AG08396 (cell line): ENCODE measurements around the gene FOXP4.
"Not testable (repeated sequence)": the region's sequence is repeated elsewhere in the genome, so short reads cannot be mapped to it uniquely, and the experiment has no call there.

ENCODE experiments used
- DNase-seq: peaks from one replicate; pipeline ENCODE4 v3.0.0; 2012; ENCODE audit warnings: low spot score, mixed read lengths

Gene FOXP4

DNA sequence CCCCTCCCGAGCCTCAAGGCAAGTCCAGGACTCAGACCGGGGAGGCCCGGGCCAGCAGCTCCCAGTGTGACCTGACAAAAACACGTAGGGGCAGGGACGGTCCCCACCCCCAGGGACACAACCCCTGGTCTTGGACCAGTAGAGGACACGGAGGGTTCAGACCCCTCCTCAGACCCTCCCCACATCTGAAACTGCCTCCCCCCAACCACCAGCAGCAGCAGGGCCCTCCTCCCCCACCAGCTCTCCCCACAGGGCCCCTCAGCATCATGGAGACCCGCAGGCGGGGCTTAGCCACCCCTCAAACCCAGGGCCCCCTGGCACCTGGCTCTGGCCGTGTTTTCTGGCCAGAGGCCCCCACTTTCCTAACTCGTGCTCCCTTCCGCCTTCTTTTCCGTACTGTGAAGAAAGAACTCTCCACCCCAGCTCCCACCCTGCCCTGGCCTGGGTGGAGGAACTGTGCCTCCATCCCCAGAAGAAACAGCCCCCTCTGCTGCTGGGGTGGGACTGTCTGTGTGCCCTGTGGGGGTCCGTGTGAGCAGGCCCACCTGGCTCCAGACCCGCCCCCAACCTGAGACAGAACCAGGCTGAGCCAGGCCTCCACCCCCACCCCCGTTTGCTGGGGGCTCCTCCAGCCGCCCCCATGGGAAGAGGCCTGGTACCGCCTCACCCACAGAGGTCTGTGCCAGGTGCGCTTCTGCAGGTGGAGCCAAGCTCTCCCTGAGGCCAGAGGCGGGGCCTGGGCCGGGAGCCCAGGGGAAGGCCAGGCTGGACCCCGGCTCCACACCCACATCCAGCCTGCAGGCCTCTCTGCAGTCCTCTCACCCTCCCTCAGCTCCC is 53.1 kb downstream of the FOXP4 start:
- no peak for DNase-seq

DNA sequence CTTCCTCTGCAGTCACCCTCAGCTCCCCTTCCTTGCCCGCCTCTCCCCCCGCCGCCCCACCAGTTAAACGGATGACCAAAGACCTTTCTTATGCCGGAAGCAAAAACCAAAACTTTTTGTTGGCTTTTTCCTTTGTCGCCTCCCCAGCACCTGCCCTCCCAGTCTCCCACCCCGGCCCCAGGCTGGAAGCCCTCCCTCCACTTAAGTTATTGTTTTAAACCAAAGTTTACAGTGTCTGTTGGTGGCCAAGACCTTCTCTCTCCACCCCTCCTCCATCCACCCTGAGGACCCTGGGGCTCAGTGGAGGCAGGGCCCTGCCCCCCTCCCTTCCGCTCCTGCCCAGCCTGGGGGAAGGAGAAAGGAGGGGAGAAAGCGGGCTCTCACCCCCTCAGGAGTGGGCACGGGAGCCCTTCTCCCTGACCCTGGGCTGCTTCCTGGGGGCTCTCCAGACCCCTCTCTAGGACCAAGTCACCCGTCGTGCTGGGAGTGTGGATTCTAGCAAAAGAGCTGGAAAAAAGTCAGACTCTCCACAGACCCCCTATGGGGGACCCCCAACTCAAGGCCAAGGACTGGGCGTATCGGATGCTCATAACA is 53.8 kb downstream of the FOXP4 start:
- DNase-seq: no peak

DNA sequence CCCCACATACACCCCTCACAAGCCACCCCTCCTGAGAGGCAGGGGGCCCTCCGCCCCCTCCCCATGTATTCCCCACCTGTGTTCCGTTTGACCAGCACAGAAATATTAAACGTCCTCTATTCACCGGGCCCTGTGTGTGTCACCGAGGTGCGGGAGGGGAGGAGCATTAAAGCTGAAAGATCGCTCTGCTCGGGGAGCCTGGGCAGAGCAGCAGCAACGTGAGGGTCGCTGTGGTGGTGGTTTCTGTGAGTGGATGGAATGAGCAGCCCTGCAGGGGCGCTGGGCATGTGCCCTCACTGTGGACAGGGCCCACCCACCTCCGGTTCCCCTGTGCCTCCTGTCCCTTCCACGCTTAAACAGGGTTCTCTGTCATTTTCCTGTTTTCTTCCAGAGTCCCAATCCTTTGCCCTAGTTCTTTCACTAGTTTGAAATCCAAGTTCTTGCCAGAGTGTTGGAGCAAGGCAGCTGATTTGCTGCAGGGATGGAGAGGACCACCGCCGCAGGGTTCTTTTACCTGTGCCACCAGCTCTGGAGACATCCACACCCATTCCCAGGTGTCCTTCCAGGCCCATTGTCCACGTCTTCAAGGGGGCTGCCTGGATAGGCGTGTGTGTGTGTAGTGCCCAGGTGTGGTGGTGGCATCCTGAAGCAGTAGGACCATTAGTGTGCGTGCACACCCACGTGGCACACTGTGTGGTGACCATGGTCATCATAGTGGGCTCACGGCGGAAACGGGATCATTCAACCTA is 54.5 kb downstream of the FOXP4 start:
- DNase-seq: no peak

GRCh38 chr6:41601248-41601549 is 55.0 kb downstream of the FOXP4 start:
- no peak for DNase-seq

- DNase-seq: no peak
Observed at GRCh38 chr6:41602422-41602743, 56.2 kb downstream of the FOXP4 start.

DNA sequence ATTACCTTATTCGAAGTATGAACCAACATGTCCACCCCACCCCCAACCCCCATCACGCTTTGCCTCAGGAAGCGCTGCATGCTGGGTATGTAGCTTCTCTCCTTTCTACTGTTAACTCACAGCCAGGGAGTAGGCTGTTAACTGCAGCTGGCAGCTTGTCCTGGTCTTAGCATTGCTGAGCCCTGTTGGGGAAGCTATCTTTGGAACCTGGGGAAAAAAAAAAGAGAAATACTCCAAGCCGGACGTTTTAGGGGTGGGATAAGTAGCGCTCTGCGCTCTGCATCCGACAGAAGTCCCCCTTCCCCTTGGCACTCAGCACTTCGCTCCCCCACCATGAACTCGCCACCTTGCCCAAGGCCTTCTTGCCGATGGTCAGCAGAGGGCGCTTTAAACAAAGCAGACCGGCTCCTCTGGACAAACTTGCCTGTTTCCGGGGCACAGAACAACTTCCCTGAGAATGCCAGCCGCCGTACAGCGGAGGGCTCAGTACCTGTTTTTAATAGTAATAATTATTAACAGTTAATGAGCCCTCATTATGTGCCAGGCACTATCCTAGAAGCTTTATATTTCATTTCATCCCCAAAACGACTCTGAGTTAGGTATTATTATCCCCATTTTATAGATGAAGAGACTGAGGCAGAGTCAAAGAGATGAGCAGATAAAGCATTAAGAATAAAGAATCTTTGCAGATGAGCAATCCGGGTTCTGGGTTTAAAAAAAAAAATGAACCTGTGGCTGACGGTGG is 56.9 kb downstream of the FOXP4 start:
- DNase-seq: peak; percentile 88

DNA sequence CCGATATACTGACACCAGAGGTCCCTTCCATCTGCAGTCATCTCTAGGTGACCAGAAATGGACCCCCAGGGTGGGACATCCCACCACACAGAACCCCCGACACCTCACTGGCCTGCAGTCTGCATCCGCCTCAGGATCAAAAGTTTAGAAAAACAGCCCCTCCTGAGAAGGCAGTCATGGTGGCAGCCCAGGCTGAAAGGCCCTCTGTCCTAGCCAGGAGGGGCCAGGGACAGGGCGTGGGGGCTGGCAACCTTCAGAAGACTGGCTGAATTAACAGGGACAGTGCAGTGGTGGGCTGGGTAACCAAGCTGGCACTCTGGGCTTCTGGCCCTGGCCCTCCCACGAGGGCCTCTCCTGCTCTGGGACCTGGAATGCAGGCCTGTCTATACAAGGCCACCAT is 57.8 kb downstream of the FOXP4 start:
- no peak for DNase-seq

GRCh38 chr6:41605649-41606048 is 59.5 kb downstream of the FOXP4 start:
- DNase-seq: no peak

- DNase-seq: no peak
Observed at GRCh38 chr6:41607036-41607435, 60.9 kb downstream of the FOXP4 start.

- no peak for DNase-seq
Observed at GRCh38 chr6:41607736-41608135, 61.6 kb downstream of the FOXP4 start.

DNA sequence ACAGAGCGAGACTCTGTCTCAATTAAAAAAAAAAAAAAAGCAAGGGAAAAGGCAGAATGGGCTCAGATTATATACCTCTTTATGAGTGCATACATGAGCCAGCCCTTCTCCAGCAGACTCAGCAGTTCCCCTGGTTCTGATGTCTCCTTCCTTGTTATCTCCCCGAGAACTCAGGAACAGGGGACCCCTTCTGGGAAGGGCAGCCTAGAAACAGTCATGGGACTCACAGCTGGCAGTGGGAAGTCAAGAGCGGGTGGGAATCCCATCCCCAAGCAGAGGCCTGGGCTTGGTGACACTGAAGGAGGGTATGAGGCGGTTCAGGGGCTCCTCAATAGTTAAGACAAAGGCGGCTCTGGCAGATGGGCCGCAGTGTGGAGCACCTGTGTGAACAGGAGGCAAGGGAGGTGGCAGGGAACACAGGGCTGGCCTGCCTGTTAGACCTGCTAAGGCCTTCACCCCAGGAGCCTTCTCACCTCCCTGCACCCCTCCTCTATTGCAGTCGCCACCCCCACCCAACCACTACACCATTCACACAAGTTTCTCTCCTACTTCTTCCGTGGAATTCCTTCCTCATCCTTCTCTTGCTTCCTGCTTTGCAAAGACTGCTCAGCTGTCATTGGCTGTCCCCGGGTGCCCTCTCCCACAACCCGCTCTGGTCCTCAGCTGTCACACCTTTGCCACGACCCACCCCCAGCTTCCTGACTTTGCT is 62.4 kb downstream of the FOXP4 start:
- no peak for DNase-seq

DNA sequence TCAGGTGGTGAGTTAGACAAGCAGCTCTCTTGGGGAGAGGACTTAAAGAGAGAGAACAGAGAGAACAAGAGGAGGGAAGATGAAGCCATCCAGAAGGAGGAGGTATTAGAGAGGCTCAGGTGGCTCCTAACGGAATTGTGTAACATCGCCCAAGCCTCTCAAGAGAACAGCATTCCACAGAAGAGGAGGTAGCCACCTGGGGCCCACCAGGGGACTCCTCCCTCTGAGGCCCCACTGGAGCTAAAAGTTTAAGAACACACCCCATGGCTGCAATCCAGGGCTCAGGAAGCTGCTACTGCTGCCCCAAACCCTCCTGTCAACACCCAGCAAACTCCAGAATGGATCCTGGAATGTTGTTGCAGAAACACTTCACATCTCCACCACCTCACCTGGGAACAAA is 68.5 kb downstream of the FOXP4 start:
- no peak for DNase-seq

DNA sequence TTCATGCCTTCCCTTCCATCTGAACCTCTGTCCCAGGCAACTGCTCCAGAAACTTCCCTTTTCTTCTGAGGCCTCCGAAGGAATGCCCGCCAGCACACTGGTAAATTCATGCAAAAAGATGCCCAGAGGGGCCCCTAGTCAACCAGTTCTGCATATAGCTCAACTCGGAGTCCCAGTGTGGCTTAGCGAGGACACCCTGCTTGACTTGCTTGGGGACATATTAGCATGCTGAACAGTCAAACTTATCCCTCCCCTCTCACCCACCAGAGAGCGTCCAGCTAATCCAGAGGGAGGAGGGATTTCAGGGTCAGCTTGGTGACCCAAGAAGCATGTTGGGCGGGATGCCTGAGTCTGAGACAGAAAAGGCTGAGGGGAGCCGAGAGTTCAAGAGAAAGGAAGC is 69.1 kb downstream of the FOXP4 start:
- no peak for DNase-seq

DNA sequence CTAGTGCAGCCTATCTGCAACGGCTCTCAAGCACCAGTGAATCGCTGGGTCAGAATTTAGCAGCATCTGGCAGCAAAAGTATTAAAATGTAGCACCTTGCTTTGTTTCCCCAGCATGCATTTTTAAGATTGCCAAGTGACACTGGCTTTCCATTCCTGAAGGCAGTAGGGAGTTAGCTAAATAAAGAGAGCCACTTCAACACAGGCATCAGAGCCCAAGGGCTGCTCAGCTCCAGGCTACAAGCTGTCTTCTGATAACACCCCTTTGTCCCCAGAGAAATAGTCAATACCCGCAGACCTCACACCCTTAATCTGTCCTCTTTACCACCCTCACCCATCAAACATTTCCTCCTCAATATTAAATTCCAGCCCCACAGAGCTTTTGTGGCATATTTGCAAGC is 72.4 kb downstream of the FOXP4 start:
- DNase-seq: no peak

DNA sequence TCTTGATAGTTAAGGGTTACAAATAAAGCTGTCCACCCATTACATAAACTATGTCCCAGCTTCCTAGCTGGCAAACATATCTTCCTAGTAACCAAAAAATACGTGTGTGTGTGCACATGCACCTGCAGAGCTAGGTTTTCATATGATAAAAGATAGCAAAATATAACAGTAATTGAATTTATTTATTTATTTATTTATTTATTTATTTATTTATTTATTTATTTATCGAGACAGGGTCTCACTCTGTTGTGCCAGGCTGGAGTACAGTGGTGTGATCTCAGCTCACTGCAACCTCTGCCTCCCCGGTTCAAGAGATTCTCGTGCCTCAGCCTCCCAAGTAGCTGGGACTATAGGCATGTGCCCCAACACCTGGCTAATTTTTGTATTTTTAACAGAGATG is 73.0 kb downstream of the FOXP4 start:
- not testable (repeated sequence) for DNase-seq

DNA sequence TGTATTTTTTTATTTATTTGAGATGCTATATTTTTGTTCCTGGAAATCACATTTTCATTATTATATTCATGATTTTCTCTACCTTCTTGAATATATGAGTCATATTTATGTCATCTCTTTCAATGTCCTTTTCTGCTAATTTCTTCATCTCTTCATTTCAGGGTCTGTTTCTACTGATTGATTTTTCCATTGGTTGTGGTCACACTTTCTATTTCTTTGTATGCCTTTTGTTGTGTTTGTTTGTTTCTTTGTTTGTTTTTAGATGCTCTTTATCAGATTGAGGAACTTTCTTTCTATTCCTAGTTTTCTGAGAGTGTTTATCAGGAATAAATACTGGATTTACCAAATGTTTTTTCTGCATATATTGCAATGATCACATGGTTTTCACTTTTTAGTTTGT is 75.2 kb downstream of the FOXP4 start:
- no peak for DNase-seq

- DNase-seq: no peak
Observed at GRCh38 chr6:41621802-41622201, 75.6 kb downstream of the FOXP4 start.

DNA sequence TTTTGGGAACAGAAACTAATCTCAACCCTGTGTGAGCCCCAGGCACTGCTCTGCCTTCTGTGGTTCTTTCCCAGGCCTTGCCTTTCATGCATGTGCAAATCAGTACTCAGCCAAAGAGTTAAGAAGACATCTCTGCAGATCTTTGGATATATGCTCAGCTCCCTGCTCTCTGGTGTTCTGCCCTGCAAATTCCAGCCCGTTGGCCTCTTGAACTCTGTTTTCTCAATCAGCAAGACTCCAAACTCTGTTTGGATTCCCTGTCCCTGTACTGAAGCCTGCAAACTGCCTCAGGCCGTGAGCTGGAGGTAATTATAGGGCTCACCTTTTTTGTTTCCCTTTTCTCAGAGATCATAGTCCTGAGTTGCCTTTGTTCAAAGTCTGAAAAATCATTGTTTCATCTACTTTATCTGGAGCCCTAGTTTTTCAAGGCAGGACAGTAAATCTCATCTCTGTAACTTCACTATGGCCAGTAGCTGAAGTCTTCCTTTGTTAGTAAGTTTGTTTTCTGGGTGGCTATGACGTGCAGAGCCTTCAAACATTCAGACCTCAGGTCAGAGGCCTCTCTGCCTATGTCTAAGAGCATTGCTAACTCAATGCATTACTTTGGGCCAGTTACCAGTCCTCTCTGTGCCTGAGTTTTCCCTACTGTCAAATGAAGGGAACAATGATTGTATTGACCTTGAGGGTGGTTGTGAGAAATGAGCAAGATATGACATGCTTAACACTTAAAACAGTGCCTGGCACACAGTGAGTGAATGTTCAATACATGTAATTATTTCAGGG is 76.2 kb downstream of the FOXP4 start:
- no peak for DNase-seq

DNA sequence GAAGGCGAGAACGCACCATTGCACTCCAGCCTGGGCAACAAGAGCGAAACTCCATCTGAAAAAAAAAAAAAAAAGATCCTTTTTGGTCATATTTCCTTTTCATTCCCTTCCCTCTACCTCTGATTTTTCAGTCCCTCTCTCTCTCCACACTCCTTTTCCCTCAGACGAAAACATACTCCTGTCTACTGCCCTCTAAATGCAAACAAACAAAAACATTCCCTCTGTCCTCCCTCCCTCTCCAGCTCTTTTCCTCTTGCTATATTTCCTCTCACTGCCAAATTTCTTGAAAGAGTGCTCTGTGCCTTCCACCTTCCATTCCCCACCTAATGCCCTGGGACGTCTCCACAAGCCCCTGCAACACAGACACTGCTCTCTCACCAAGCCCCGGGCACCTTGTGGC is 77.1 kb downstream of the FOXP4 start:
- no peak for DNase-seq

DNA sequence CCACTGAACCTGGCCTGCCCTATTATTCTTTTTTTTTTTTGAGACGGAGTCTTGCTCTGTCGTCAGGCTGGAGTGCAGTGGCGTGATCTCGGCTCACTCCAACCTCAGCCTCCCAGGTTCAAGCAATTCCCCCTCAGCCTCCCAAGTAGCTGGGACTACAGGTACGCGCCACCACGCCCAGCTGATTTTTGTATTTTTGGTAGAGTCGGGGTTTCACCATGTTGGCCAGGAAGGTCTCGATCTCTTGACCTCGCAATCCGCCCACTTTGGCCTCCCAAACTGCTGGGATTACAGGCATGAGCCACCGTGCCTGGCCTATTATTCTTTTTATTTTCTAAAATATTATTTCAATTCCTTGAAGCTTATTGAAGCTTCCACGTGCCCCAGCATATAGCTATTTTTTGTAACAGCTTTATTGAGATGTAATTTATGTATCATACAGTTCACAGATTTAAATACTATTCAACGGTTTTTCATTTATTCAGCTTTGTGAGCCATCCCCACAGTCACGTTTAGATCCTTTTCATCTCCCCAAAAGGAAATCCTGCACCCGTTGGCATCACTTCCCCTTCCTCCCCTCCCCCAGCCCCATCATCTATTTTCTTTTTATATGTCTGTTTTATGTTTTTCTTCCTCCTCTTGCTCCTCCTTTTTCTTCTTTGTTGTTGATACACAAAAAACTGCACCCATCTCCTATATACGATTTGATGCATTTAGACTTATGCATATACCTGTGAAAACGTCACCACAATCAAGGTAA is 78.6 kb downstream of the FOXP4 start:
- no peak for DNase-seq

DNA sequence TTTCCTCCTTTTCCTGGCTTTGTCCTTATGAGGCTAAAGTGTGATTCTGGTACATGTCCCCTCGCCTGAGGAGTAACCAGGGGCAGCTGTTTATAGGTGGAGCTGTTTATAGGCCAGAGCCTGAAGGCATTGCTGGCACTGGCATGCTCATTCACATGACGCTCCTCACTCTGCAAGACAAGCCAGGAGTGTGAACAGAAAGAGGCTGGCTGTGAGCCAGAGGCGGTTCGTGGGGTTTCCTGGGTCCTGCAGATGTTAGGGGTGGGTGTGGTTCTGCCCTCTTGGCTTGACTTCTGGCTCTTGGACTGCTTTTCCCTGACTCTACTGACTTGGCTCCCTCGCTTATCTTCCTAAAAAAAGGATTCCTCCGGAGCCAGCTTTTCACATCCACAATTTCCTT is 79.3 kb downstream of the FOXP4 start:
- DNase-seq: no peak
